Gastrocnemius medialis (tissue), 4 donors: ENCODE data around the gene CACNG7. TPM values are rescaled to one million over a fixed set of nuclear protein-coding genes. Genes with fewer than 3 reads are reported as not detected.

Experiments
- ATAC-seq, 2 donors: fragments of 150-250 bp; one replicate each; pipeline ENCODE4 v1.9.1; 2016
- DNase-seq, 2 donors: peaks; one replicate each; pipeline ENCODE4 v3.0.0-alpha.2; 2019
- H3K27ac ChIP-seq, 4 donors: fragments of 200-600 bp; sonication (generic); 1 replicate in 1 of 4; 2 replicates in 3 of 4; pipeline ENCODE4 v1.5.1; 2016 to 2018; ENCODE audit warnings: mild to moderate bottlenecking in 2 of 4, moderate library complexity in 1 of 4
- H3K27me3 ChIP-seq, 3 donors: fragments of 200-600 bp; sonication (generic) in 2 of 3; 1 replicate in 1 of 3; 2 replicates in 2 of 3; pipeline versions ENCODE4 v1.5.1 to v1.6.0; 2016 to 2019; ENCODE audit warnings: mild to moderate bottlenecking in 1 of 3, moderate library complexity in 1 of 3
- H3K36me3 ChIP-seq, 2 donors: fragments of 200-600 bp; sonication (generic) in 1 of 2; one replicate each; pipeline ENCODE4 v1.5.1; 2017 to 2018
- H3K4me1 ChIP-seq, 2 donors: fragments of 200-600 bp; sonication (generic) in 1 of 2; one replicate each; pipeline ENCODE4 v1.5.1; 2016 to 2017; ENCODE audit warnings: mild to moderate bottlenecking in 2 of 2
- H3K4me3 ChIP-seq, 4 donors: fragments of 200-600 bp; sonication (generic) in 3 of 4; 1 replicate in 1 of 4; 2 replicates in 3 of 4; pipeline ENCODE4 v1.5.1; 2016 to 2019; ENCODE audit warnings: mild to moderate bottlenecking in 2 of 4
- H3K9me3 ChIP-seq, 3 donors: fragments of 200-600 bp; sonication (generic) in 2 of 3; 1 replicate in 1 of 3; 2 replicates in 2 of 3; pipeline ENCODE4 v1.5.1; 2016 to 2019
- POLR2A ChIP-seq, 2 donors: fragments of 450-650 bp; IDR thresholded peaks; one replicate each; pipeline ENCODE4 v1.6.1; 2017; ENCODE audit warnings: antibody characterized with exemption in 2 of 2, mild to moderate bottlenecking in 2 of 2, moderate library complexity in 2 of 2
- in situ Hi-C, 4 donors: fragments of 200-750 bp; cut with MboI; loops; one replicate each; pipeline versions ENCODE4 v1.15.0 to v1.8.0; 2017; ENCODE audit warnings: low sequenced_read_pairs in 4 of 4
- intact Hi-C: fragments of 100-400 bp; cut with DNase I; formaldehyde crosslinking; loops from one replicate; pipeline ENCODE4 v1.15.1; 2023; ENCODE audit warnings: low total_unique reads
- total RNA-seq, 4 donors: library from RNA; depleted of rRNA; stranded (reverse); fragments of >200 nt; gene quantifications; one replicate each; pipeline versions ENCODE4 v1.1.0 to v1.2.3, GENCODE V29; 2016
- TF ChIP-seq, protein P1 (sequence below), 5 experiments: fragments of 450-650 bp in 3 of 5; fragments of 200-600 bp in 2 of 5; sonication (generic) in 2 of 5; IDR thresholded peaks in 4 of 5; conservative IDR thresholded peaks in 1 of 5; 1 replicate in 4 of 5; 2 replicates in 1 of 5; pipeline ENCODE4 v1.5.1; 2016 to 2019; ENCODE audit warnings: antibody characterized with exemption in 5 of 5, mild to moderate bottlenecking in 3 of 5, moderate library complexity in 3 of 5

CACNG7 gene
- total RNA-seq, 4 donors from 2014 or later, result not detected

DNA sequence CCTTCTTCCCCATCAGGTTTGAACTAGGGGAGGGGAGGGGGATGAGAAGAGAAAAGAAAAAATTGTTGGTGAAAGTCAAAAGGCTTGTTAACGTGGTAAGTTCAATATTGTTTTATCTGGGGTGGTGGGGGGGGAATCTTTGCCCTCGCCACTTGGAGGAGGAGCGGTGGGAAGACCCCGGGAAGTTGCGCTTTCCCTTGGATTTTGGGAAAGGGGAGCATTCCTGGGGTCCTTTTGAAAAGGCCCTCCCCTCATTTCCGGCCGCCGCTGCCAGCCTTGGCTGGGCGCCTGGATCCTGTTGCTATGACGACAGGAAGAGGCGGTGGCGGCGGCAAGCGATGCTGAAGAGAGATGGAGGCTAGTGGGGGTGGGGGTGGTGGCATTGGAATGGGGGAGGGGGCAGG is 49.1 kb downstream of the CACNG7 start:
- H3K4me1 ChIP-seq, result no peaks in the 10 kb centered on the region
- no peaks in the 10 kb centered on the region for H3K36me3 ChIP-seq
- peaks cover 48 to 82% (median 55%) of the 10 kb centered on the region in 3 donors for H3K27me3 ChIP-seq
- intact Hi-C loops (no loop called here), in situ Hi-C loops (no loop called here)
- DNase-seq (no peak), ATAC-seq (no peak)
- H3K27ac ChIP-seq, result no peak overlapping the region
- no peak overlapping the region for H3K4me3 ChIP-seq
- TF ChIP-seq, protein P1, sequence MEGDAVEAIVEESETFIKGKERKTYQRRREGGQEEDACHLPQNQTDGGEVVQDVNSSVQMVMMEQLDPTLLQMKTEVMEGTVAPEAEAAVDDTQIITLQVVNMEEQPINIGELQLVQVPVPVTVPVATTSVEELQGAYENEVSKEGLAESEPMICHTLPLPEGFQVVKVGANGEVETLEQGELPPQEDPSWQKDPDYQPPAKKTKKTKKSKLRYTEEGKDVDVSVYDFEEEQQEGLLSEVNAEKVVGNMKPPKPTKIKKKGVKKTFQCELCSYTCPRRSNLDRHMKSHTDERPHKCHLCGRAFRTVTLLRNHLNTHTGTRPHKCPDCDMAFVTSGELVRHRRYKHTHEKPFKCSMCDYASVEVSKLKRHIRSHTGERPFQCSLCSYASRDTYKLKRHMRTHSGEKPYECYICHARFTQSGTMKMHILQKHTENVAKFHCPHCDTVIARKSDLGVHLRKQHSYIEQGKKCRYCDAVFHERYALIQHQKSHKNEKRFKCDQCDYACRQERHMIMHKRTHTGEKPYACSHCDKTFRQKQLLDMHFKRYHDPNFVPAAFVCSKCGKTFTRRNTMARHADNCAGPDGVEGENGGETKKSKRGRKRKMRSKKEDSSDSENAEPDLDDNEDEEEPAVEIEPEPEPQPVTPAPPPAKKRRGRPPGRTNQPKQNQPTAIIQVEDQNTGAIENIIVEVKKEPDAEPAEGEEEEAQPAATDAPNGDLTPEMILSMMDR (IDR thresholded peaks at IDR 0.05 in 4 of 5, conservative IDR thresholded peaks at IDR 0.05 in 1 of 5), result no peak
- TF ChIP-seq POLR2A (IDR thresholded peaks at IDR 0.05), result no peak
- no peaks in the 10 kb centered on the region for H3K9me3 ChIP-seq

DNA sequence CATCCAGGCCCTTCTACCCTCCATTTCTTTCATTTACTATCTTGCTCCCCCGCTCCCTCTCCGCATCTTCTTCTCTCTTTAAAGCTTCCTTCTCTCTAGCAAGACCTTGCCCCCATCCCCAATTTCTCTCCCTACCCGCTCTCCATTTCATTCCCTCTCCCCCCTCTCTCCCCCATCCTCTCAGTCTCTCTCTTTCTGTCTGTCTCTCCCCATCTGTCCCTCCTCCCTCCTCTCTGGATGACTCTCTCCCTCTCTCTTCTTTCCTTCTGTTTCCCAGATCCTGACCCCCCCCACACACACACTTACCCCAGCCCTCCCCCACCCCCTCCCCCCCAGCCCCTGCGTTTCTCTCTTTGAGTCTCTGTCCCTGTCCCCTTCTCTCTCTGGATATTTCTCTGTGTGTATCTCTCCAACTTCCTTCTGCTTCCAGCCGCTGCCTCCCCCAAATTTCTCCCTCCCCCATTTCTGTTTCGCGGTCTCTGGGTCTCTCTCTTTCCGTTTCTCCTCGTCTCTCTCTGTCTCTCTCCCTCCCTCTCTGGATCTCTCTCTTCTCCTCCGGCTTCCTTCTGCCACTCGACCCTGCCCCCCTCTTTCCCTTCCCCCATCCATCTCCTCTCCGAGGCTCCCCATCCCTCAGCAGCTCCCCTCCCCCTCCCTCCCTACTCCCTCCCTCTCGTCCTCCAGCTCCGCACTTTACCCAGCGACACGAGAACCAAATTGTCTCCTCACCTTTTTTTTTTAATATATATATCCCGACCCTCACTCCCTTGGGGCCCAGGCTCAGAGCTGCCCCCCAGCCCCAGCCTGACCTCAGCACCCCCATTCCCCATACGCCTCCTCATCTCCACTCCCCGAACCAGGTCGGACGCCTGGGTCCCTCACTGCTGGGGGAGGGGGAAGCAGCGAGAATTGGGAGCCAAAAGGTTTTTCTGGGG is 50.0 kb downstream of the CACNG7 start:
- no peaks in the 10 kb centered on the region for H3K9me3 ChIP-seq
- ATAC-seq (no peak), DNase-seq (no peak)
- in situ Hi-C loops, result no loop called here
- no peak overlapping the region for H3K27ac ChIP-seq
- intact Hi-C loops, result no loop called here
- H3K36me3 ChIP-seq, result no peaks in the 10 kb centered on the region
- peaks cover 52 to 84% (median 64%) of the 10 kb centered on the region in 3 donors for H3K27me3 ChIP-seq
- no peak for TF ChIP-seq POLR2A (IDR thresholded peaks at IDR 0.05)
- TF ChIP-seq, protein P1 (IDR thresholded peaks at IDR 0.05 in 4 of 5, conservative IDR thresholded peaks at IDR 0.05 in 1 of 5), result no peak
- H3K4me3 ChIP-seq, result no peak overlapping the region
- H3K4me1 ChIP-seq, result no peaks in the 10 kb centered on the region

DNA sequence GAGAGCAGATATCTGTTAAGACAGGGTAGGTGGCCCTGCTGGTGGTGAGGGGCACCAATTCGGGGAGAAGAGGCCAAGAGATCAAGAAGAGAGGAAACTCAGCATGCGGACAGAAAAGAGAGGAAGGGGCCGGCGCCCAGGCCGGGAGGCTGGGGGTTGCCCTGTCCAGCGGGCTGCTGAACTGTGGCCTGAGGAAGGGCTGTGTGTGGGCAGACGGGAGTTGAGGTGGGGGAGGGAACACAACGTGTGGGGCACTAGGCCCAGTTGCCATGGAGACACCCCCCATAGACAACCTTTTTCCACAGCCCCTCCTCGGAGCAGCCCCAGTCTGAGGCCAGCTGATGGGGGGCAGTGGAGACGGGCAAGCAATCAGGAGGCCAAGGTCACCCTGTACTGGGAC is 51.1 kb downstream of the CACNG7 start:
- Histone ChIP-seq H3K4me1 (no peaks in the 10 kb centered on the region), H3K27ac (no peak overlapping the region), H3K4me3 (no peak overlapping the region), H3K27me3 (peaks cover 56 to 90% (median 72%) of the 10 kb centered on the region in 3 donors), H3K36me3 (no peaks in the 10 kb centered on the region), H3K9me3 (no peaks in the 10 kb centered on the region)
- ATAC-seq (no peak), DNase-seq (no peak)
- no peak for TF ChIP-seq POLR2A (IDR thresholded peaks at IDR 0.05)
- TF ChIP-seq, protein P1 (IDR thresholded peaks at IDR 0.05 in 4 of 5, conservative IDR thresholded peaks at IDR 0.05 in 1 of 5), result no peak
- intact Hi-C loops, result no loop called here
- in situ Hi-C loops, result no loop called here

DNA sequence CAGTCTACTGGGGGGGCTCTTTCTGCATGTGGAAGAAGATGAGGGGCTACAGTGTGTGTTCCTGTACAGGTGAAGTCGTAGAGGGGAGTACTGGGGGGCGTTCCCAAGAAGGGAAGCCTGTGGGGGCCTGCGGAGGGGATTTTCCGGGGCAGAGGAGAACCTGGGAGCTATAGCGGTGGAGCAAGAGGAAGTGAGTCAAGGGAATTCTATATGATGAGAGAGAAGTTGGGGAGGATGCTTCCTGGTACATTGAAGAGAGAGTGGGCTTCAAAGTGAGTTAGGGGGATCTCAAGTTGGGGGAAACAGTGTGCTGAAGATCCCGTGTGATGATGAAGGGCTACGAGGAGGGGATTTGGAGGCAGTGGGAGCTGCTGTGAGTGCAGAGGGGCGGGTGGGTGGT is 51.8 kb downstream of the CACNG7 start:
- intact Hi-C loops (no loop called here), in situ Hi-C loops (no loop called here)
- Histone ChIP-seq H3K27ac (no peak overlapping the region), H3K9me3 (no peaks in the 10 kb centered on the region), H3K27me3 (peaks cover 54 to 89% (median 72%) of the 10 kb centered on the region in 3 donors), H3K36me3 (no peaks in the 10 kb centered on the region), H3K4me1 (no peaks in the 10 kb centered on the region), H3K4me3 (no peak overlapping the region)
- ATAC-seq (no peak), DNase-seq (no peak)
- TF ChIP-seq, protein P1 (IDR thresholded peaks at IDR 0.05 in 4 of 5, conservative IDR thresholded peaks at IDR 0.05 in 1 of 5), result no peak
- no peak for TF ChIP-seq POLR2A (IDR thresholded peaks at IDR 0.05)
